Measurements from ENCODE around the gene CWC22. TPM values are rescaled to one million over a fixed set of nuclear protein-coding genes. Genes with fewer than 3 reads are reported as not detected.
A peak's percentile ranks its signal among the peaks of the same experiment; 100 is the strongest.

CWC22 gene
- polyA plus RNA-seq, 1 of the 3 experiments (the other 2 are of a cell fraction), result 2.7 TPM

DNA sequence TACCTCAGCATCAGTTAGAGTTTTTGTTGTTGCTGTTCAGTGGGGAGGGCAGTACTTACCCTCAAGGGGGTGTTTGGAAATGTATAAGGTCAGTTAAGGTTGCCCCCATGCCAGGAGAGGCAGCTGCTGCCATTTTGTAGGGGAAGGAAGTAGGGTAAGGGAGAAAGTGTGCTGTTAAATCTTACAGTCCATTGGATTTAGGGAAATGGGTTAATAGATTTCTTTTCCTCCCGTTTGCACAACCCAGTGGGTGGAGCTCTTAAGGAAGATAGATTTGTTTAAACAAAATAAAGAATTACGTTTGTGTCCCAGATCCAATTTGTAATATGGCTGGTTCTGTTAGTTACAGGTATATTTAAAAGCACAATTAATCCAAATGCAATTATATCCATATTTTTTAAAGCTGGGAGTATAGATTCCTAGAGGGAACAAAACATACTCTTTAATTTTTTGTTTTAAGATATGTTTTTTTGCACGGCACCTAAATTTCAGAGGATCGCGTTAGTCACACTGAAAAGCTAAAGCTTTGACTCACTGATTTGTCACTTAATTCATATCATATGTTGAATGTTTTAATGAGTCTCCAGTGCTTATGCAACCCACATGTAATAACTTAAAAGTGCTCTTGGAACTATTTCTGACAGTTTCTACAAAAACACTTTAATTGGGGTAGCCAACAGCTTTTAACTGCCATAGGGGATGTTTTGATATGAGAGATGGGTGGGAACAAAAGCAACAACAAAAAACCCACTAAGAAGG, 9.0 kb upstream of the CWC22 start:
- H2AFZ ChIP-seq (ENCODE audit: low read depth), result peak overlapping the region; percentile 60; the same call in 1 of the 2 replicates
- WGBS (ENCODE audit: low lambda C conversion rate), result 30% methylated on average over 5 of the region's 5 CpGs
- no peaks in the 10 kb centered on the region for H4K20me1 ChIP-seq (ENCODE audit: insufficient read depth)
- H3K36me3 ChIP-seq (replicated peaks in 1 of 2; ENCODE audit: control insufficient read depth in 1 of 2, insufficient read depth in 2 of 2, low read length in 1 of 2), result no peaks in the 10 kb centered on the region
- H3K4me1 ChIP-seq (ENCODE audit: control insufficient read depth in 1 of 2, insufficient read depth in 2 of 2, low read depth in 1 of 2, low read length in 1 of 2), result peaks cover 2 to 20% of the 10 kb centered on the region in 2 experiments; a peak in 2 of 4 replicates
- peak overlapping the region; percentile 33; the same call in 1 of the 2 replicates for H3K9ac ChIP-seq
- no peaks in the 10 kb centered on the region for H3K79me2 ChIP-seq (ENCODE audit: insufficient read depth)
- peak overlapping the region; percentile 34 to 86; a peak in 3 of 4 replicates for H3K27ac ChIP-seq (ENCODE audit: low read depth in 2 of 2, low read length in 1 of 2)
- peak overlapping the region; percentile 63 for H3K4me2 ChIP-seq
- no peaks in the 10 kb centered on the region for H3K9me2 ChIP-seq
- no peaks in the 10 kb centered on the region for H3K27me3 ChIP-seq (ENCODE audit: insufficient read depth)
- H3K9me3 ChIP-seq, result no peaks in the 10 kb centered on the region
- H3F3A ChIP-seq (replicated peaks; ENCODE audit: insufficient read depth), result peaks cover 5% of the 10 kb centered on the region
- ChIA-PET CTCF (interaction anchor here (0.7 to 1.1 kb wide), 3 partner anchors 10 to 254 kb away, joined by 3 read pairs; no protein-coding TSS in a partner anchor), POLR2A (no interaction called here)
- H3K4me3 ChIP-seq (ENCODE audit: low read depth in 2 of 2, low read length in 1 of 2), result no peak overlapping the region; a peak in 1 of 4 replicates
- no peak for DNase-seq
- TF ChIP-seq PBX3 (IDR thresholded peaks at IDR 0.05) (peak; percentile 45; the same call in 1 of the 2 replicates), SIN3A (IDR thresholded peaks at IDR 0.05; ENCODE audit: borderline replicate concordance, low read depth, low read length) (no peak), FOXJ3 (CRISPR knock-in tag; IDR thresholded peaks at IDR 0.05) (no peak), GABPA (IDR thresholded peaks at IDR 0.05; ENCODE audit: low read depth) (no peak), TAF1 (IDR thresholded peaks at IDR 0.05; ENCODE audit: borderline replicate concordance, low read depth, low read length) (no peak), NFIC (IDR thresholded peaks at IDR 0.05; ENCODE audit: borderline replicate concordance) (peak; percentile 72), FOSL2 (IDR thresholded peaks at IDR 0.05; ENCODE audit: borderline replicate concordance, low read depth) (peak; percentile 85; the same call in 1 of the 2 replicates), FOXM1 (IDR thresholded peaks at IDR 0.05; ENCODE audit: low read depth) (0 out of 2 replicates have a peak, but pooled peaks have one; percentile 33), NRF1 (IDR thresholded peaks at IDR 0.05; ENCODE audit: low read depth, low read length) (no peak), YY1 (IDR thresholded peaks at IDR 0.05; ENCODE audit: low read depth) (no peak), TEAD4 (IDR thresholded peaks at IDR 0.05; ENCODE audit: borderline replicate concordance, insufficient read depth) (peak; percentile 56; the same call in 1 of the 2 replicates), CTCF (IDR thresholded peaks at IDR 0.05) (no peak), RXRA (IDR thresholded peaks at IDR 0.05; ENCODE audit: borderline replicate concordance, low read depth) (no peak), RAD21 (IDR thresholded peaks at IDR 0.05; ENCODE audit: low read length) (no peak), CHD2 (IDR thresholded peaks at IDR 0.05; ENCODE audit: low read length, partially characterized antibody) (no peak), GATA2 (CRISPR knock-in tag; IDR thresholded peaks at IDR 0.05) (no peak), MXI1 (IDR thresholded peaks at IDR 0.05; ENCODE audit: low read depth, low read length) (no peak), POLR2AphosphoS5 (IDR thresholded peaks at IDR 0.05; ENCODE audit: low read depth, low read length) (no peak; the same call in 1 of the 2 replicates), EZH2phosphoT487 (IDR thresholded peaks at IDR 0.05; ENCODE audit: borderline replicate concordance, low read depth) (no peak), JUND (IDR thresholded peaks at IDR 0.05) (peak; percentile 73), ELF1 (IDR thresholded peaks at IDR 0.05) (no peak)
- TF ChIP-seq, protein P1, sequence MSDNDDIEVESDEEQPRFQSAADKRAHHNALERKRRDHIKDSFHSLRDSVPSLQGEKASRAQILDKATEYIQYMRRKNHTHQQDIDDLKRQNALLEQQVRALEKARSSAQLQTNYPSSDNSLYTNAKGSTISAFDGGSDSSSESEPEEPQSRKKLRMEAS (IDR thresholded peaks at IDR 0.05; ENCODE audit: low read depth), result no peak
- TF ChIP-seq, protein P2, sequence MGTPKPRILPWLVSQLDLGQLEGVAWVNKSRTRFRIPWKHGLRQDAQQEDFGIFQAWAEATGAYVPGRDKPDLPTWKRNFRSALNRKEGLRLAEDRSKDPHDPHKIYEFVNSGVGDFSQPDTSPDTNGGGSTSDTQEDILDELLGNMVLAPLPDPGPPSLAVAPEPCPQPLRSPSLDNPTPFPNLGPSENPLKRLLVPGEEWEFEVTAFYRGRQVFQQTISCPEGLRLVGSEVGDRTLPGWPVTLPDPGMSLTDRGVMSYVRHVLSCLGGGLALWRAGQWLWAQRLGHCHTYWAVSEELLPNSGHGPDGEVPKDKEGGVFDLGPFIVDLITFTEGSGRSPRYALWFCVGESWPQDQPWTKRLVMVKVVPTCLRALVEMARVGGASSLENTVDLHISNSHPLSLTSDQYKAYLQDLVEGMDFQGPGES (IDR thresholded peaks at IDR 0.05; ENCODE audit: low read depth, low read length), result no peak
- TF ChIP-seq, protein P3, sequence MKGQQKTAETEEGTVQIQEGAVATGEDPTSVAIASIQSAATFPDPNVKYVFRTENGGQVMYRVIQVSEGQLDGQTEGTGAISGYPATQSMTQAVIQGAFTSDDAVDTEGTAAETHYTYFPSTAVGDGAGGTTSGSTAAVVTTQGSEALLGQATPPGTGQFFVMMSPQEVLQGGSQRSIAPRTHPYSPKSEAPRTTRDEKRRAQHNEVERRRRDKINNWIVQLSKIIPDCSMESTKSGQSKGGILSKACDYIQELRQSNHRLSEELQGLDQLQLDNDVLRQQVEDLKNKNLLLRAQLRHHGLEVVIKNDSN (IDR thresholded peaks at IDR 0.05; ENCODE audit: borderline replicate concordance, low read depth), result no peak
- TF ChIP-seq, protein P4, sequence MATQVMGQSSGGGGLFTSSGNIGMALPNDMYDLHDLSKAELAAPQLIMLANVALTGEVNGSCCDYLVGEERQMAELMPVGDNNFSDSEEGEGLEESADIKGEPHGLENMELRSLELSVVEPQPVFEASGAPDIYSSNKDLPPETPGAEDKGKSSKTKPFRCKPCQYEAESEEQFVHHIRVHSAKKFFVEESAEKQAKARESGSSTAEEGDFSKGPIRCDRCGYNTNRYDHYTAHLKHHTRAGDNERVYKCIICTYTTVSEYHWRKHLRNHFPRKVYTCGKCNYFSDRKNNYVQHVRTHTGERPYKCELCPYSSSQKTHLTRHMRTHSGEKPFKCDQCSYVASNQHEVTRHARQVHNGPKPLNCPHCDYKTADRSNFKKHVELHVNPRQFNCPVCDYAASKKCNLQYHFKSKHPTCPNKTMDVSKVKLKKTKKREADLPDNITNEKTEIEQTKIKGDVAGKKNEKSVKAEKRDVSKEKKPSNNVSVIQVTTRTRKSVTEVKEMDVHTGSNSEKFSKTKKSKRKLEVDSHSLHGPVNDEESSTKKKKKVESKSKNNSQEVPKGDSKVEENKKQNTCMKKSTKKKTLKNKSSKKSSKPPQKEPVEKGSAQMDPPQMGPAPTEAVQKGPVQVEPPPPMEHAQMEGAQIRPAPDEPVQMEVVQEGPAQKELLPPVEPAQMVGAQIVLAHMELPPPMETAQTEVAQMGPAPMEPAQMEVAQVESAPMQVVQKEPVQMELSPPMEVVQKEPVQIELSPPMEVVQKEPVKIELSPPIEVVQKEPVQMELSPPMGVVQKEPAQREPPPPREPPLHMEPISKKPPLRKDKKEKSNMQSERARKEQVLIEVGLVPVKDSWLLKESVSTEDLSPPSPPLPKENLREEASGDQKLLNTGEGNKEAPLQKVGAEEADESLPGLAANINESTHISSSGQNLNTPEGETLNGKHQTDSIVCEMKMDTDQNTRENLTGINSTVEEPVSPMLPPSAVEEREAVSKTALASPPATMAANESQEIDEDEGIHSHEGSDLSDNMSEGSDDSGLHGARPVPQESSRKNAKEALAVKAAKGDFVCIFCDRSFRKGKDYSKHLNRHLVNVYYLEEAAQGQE (IDR thresholded peaks at IDR 0.05; ENCODE audit: low read depth, low read length), result no peak
